ENCODE measurements around the gene BEST2.
"Not testable (repeated sequence)": the region's sequence is repeated elsewhere in the genome, so short reads cannot be mapped to it uniquely, and the experiment has no call there.

The BEST2 gene

DNA sequence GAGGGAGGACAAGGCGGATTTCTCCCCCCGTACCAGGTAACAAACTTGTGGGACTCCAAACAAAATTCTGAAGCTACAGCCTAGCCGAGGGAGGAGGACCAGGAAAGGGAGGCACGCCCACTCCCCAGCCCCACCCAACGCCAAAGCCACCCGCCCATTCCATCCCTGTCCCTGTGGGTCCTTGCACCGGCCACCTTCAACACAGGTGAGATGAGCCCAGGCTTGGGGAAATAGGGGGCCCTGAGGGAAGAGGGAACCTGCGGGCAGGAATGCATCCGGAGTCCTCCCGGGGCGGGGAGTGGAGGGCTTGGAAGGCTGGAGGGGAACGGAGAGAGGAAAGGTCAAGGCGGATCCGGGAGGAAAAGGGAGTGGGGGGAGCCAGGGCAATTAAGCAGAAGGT is at the start of gene BEST2:
TSS of gene BEST2 (plus strand) at position 157 of the 400 bp plus-strand sequence. CDS start 802 bp downstream, outside the sequence.
- DNase-seq (ENCODE audit: low spot score) = no peak

- no peak for DNase-seq (ENCODE audit: low spot score)
Measured at GRCh38 chr19:12703046-12703445, 48.5 kb upstream of the BEST2 start.

GRCh38 chr19:12705169-12705568 is 46.4 kb upstream of the BEST2 start:
- no peak for DNase-seq (ENCODE audit: low spot score)

GRCh38 chr19:12705654-12706331 is 45.8 kb upstream of the BEST2 start:
- no peak for DNase-seq (ENCODE audit: low spot score)

- no peak for DNase-seq (ENCODE audit: low spot score)
Measured at GRCh38 chr19:12706332-12706718, 45.3 kb upstream of the BEST2 start.

DNA sequence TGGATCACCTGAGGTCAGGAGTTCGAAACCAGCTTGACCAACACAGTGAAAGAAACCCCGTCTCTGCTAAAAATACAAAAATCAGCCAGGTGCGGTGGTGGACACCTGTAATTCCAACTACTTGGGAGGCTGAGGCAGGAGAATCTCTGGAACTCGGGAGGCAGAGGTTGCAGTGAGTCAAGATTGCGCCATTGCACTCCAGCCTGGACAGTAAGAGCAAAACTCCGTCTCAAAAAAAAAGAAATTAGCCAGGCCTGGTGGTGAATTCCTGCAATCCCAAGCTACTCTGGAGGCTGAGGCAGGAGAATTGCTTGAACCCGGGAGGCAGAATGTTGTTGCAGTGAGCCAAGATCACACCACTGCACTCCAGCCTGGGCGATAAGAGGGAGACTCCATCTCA is 43.0 kb upstream of the BEST2 start:
- DNase-seq (ENCODE audit: low spot score) = no peak

- DNase-seq (ENCODE audit: low spot score) = no peak
Measured at GRCh38 chr19:12711187-12711586, 40.4 kb upstream of the BEST2 start.

GRCh38 chr19:12712077-12712476 is 39.5 kb upstream of the BEST2 start:
- DNase-seq (ENCODE audit: low spot score) = not testable (repeated sequence)

- DNase-seq (ENCODE audit: low spot score) = not testable (repeated sequence)
Measured at GRCh38 chr19:12713304-12713703, 38.3 kb upstream of the BEST2 start.

GRCh38 chr19:12715102-12715501 is 36.5 kb upstream of the BEST2 start:
- no peak for DNase-seq (ENCODE audit: low spot score)

GRCh38 chr19:12715929-12716328 is 35.7 kb upstream of the BEST2 start:
- no peak for DNase-seq (ENCODE audit: low spot score)

DNA sequence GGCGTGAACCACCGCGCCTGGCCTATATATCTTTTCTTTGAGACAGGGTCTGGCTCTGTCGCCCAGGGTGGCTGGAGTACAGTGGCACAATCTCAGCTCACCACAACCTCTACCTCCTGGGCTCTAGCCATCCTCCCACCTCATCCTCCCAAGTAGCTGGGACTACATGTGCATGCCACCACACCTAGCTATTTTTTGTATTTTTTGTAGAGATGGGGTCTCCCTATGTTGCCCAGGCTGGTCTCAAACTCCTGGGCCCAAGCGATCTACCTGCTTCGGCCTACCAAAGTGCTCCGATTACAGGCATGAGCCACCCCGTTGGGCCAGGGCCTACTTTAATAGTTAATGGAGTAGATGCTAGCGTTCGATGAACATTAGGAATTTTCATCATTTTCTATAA is 31.3 kb upstream of the BEST2 start:
- no peak for DNase-seq (ENCODE audit: low spot score)

DNA sequence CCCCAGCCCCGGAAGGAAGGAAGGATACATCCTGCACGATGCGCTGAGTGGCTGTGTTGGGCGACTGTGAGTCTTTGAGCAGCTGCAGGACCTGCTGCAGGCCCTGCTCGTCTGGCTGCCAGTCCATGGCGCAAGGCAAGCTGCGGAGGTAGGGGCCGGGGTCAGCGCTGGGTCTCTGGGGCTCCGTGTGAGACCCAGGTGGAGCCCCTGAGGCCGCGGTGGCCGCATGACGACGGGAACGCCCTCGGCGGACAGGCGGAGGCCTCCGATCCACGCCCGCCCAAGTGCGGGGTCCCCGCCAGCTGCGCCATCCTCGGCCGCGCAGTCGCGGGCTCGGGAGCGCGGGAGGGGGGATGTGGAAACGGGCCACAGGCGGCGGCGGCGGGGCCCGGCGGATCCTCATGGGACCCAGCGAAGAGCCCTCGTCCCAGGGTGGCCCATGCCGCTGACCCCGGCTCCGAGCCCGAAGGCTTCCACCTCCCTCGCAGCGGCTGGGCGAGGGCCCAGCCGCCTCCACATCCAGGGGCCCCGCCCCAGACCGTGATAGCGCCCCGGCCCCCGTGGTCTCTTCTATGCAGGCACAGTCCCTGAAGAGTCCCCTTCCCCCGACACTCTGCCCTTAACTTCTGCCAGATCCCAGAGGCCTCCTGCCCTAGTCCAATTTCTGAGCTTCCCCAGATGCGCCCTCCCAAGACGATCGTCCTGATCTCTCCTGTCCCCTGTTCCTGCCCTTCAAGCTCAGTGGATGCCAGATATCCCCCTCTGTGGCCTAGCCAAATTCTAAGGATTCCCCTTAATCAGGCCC is 30.5 kb upstream of the BEST2 start:
- DNase-seq (ENCODE audit: low spot score) = no peak

DNA sequence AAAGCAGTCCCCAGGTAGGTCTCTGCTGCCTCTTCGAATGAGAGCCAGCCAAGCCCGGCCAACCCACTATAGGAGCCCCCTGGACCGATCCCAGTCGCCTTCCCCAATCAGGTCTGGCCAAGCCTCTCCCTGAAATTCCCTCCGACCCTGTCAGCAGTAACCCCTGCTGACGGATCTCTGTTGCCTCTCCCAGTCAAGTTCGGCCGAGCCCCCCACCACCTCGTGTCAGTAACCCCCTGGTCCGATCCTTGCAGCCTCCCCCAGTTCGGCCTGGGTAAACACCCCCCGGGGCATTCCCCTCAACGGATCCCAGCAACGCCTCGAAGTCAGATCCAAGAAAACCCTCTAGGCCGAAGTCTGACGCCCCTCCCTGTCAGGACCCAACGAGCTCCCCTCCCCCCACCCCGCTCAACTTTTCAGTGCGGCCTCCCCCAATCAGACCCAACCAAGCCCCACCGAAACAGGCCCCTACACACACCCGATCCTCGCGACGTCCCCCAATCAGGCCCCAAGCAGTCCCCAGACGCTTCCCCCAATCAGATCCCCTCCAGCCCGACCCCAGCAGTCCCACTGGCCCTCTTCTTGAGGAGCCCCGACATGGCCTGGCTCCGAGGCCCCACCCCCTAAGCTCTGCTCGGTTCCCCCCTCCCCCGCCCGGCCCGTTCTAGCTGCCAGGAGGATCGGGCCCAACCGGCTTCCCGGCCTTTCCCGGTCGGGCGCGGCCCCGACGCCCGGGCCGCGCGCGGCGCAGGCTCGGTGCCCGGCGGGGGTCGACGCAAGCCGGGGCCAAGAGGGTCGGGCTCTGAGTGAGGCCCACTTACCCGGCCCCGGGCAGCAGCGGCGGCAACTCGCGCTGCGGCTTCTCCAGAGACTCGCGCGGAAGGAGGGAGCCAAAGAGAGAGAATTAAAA is 29.7 kb upstream of the BEST2 start:
- DNase-seq (ENCODE audit: low spot score) = peak; percentile 37

GRCh38 chr19:12722566-12723380 is 28.8 kb upstream of the BEST2 start:
- DNase-seq (ENCODE audit: low spot score) = peak; percentile 97

DNA sequence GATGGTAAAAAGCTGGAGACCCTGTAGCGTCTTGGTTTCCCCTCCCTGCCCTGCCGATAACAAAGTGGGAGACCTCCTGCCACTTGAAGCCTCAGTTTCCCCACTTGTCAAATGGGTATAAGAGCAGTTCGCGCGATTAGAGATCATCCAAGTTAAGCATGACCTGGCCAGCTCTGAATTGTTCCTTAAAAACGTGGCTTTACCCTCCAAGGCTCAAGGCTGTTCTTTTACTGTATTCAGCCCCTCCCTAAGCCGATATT is 28.3 kb upstream of the BEST2 start:
- DNase-seq (ENCODE audit: low spot score) = no peak

- DNase-seq (ENCODE audit: low spot score) = peak; percentile 61
Measured at GRCh38 chr19:12723641-12724426, 27.8 kb upstream of the BEST2 start, which contains the start of gene TNPO2. TNPO2 (minus strand) TSS chr19:12723932; CDS start chr19:12720977, 2,955 bp downstream.

GRCh38 chr19:12725612-12726011 is 26.0 kb upstream of the BEST2 start:
- not testable (repeated sequence) for DNase-seq (ENCODE audit: low spot score)

DNA sequence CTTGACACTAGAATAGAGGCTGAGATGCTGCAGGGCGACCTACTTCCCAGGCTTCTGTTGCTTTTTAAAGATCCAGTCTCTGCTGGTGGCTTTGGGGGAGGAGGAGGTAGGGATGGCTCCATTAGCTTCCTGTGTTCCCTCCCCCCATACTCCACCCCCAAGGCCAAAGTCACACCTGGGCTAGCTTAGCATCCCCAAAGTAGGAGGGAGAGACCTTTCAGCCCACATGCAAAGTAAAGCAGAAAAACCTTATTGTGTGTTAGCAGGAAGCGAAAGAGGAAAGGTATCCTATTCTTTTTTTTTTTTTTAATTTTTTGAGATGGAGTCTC is 24.6 kb upstream of the BEST2 start:
- no peak for DNase-seq (ENCODE audit: low spot score)

DNA sequence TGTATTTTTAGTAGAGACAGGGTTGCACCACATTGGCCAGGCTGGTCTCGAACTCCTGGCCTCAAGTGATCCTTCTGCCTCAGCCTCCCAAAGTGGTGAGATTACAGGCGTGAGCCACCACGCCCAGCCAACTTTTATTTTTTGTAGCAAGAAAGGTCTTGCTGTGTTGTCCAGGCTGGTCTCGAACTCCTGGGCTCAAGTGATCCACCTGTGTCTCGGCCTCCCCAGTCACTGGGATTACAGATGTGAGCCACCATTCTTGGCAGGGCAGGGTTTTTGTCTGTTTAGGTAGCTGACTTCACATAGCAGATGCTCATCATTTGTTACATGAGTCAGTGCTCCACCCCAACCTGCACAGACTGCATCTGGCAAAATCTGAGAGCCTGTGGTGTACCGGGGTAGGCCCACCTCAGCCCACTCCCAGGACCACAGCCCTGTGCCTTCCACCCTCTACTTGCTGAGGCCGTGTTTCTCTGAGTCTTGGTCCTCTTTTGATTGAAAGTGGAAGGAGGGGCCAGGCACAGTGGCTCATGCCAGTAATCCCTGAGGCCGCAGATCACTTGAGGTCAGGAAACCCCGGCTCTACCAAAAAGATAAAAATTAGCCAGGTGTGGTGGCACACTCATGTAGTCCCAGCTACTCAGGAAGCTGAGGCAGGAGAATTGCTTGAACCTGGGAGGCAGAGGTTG is 23.7 kb upstream of the BEST2 start:
- DNase-seq (ENCODE audit: low spot score) = no peak

Measured in CD4-positive, alpha-beta T cell treated with Interleukin-2 at 100 ng/mL for 4 hours (primary cell).